Adrenal gland (tissue), 5 donors: ENCODE measurements around the gene METTL8.

Experiments
- CTCF ChIP-seq, 6 experiments: fragments of 450-650 bp in 4 of 6; fragments of 200-600 bp in 2 of 6; sonication (generic) in 1 of 6; IDR thresholded peaks; 1 replicate in 5 of 6; 2 replicates in 1 of 6; pipeline versions ENCODE4 v1.5.1 to v1.8.0; 2016 to 2021; ENCODE audit warnings: antibody characterized with exemption in 6 of 6, mild to moderate bottlenecking in 2 of 6, moderate library complexity in 1 of 6
- POLR2A ChIP-seq, 2 donors: fragments of 450-650 bp; IDR thresholded peaks; one replicate each; pipeline ENCODE4 v1.6.1; 2017; ENCODE audit warnings: antibody characterized with exemption in 2 of 2, mild to moderate bottlenecking in 2 of 2, moderate library complexity in 1 of 2
- donor health status: DM: no; HTN: no; CAD: no.

- TF ChIP-seq CTCF (IDR thresholded peaks at IDR 0.05) (no peak), POLR2A (IDR thresholded peaks at IDR 0.05) (no peak)
Observed at GRCh38 chr2:171409436-171409971, 24.3 kb downstream of the METTL8 start.
